Ishikawa (cell line): Measurements from ENCODE around the gene TAS2R5.

ENCODE experiments used
- CREB1 ChIP-seq: IDR thresholded peaks from 2 replicates; pipeline ENCODE4 v1.6.1; 2012; ENCODE audit warnings: low read depth
- EGR1 ChIP-seq: IDR thresholded peaks from 2 replicates; pipeline ENCODE4 v1.6.1; 2012
- EP300 ChIP-seq: IDR thresholded peaks from 2 replicates; pipeline ENCODE4 v1.6.1; 2012; ENCODE audit warnings: borderline replicate concordance
- FOXM1 ChIP-seq: IDR thresholded peaks from 2 replicates; pipeline ENCODE4 v1.6.1; 2012; ENCODE audit warnings: low read depth, borderline replicate concordance
- RAD21 ChIP-seq: IDR thresholded peaks from 2 replicates; pipeline ENCODE4 v1.6.1; 2012; ENCODE audit warnings: low read depth
- TAF1 ChIP-seq: IDR thresholded peaks from 2 replicates; pipeline ENCODE4 v1.6.1; 2012; ENCODE audit warnings: low read depth, mild to moderate bottlenecking
- YY1 ChIP-seq: IDR thresholded peaks from 2 replicates; pipeline ENCODE4 v1.6.1; 2012; ENCODE audit warnings: low read depth
- TF ChIP-seq, protein P1 (sequence below): IDR thresholded peaks from 2 replicates; pipeline ENCODE4 v1.6.1; 2012

DNA sequence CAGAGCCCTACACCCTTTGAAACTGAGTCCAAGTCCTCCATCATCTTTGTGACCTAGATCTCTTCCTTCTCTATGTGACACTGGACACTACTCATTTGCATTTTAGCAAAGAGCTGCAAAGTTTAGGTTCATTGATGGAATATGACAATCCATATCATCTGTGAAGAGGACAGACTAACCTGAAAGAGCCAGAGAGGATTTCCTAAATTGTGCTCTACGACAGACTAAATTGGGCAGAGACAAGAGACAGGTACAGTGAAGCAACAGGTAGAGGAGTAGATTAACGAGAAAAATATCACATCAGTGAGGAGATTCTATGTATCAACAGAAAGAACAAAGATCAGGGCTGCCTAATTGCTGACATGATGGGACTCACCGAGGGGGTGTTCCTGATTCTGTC is 26.2 kb upstream of the TAS2R5 start, which contains the start of gene TAS2R3:
- no peak for TF ChIP-seq RAD21
- TF ChIP-seq FOXM1 = no peak
- TF ChIP-seq TAF1 = no peak
- TF ChIP-seq CREB1 = no peak
- TF ChIP-seq, protein P1, sequence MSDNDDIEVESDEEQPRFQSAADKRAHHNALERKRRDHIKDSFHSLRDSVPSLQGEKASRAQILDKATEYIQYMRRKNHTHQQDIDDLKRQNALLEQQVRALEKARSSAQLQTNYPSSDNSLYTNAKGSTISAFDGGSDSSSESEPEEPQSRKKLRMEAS = no peak
- no peak for TF ChIP-seq YY1
- no peak for TF ChIP-seq EP300
- no peak for TF ChIP-seq EGR1
